NCI-H774 (cell line): ENCODE results near the gene USP34.
"Not testable (repeated sequence)": the region's sequence is repeated elsewhere in the genome, so short reads cannot be mapped to it uniquely, and the experiment has no call there.

Experiments used
- DNase-seq: peaks from one replicate; lab custom pipeline; 2025; lab: John Stamatoyannopoulos, UW

Gene USP34

GRCh38 chr2:61470965-61471904 lies at the start of gene USP34:
Gene USP34 (minus strand): TSS chr2:61471087. CDS start chr2:61470692, 395 bp downstream.
- peak; percentile 92 for DNase-seq

- DNase-seq, result no peak
These were observed 49.4 kb upstream of the USP34 start for GRCh38 chr2:61520261-61520660.

- no peak for DNase-seq
These were observed 42.0 kb upstream of the USP34 start for GRCh38 chr2:61512768-61513398.

GRCh38 chr2:61510674-61511671 lies 40.1 kb upstream of the USP34 start:
- no peak for DNase-seq

GRCh38 chr2:61504949-61505348 lies 34.1 kb upstream of the USP34 start:
- no peak for DNase-seq

GRCh38 chr2:61499060-61499459 lies 28.2 kb upstream of the USP34 start:
- no peak for DNase-seq

GRCh38 chr2:61493523-61493942 lies 22.6 kb upstream of the USP34 start:
- no peak for DNase-seq

- no peak for DNase-seq
These were observed 21.6 kb upstream of the USP34 start for GRCh38 chr2:61492476-61492875.

GRCh38 chr2:61485281-61485680 lies 14.4 kb upstream of the USP34 start:
- DNase-seq, result no peak

- DNase-seq, result no peak
These were observed 7.2 kb upstream of the USP34 start for GRCh38 chr2:61478086-61478485.

- not testable (repeated sequence) for DNase-seq
These were observed 6.2 kb upstream of the USP34 start for GRCh38 chr2:61476929-61477589.

GRCh38 chr2:61471905-61472805 lies 1.3 kb upstream of the USP34 start:
- no peak for DNase-seq

GRCh38 chr2:61470122-61470951 lies 550 bp downstream of the USP34 start:
- peak; percentile 84 for DNase-seq

- DNase-seq, result no peak
These were observed 1.3 kb downstream of the USP34 start for GRCh38 chr2:61469424-61470121.

GRCh38 chr2:61468231-61468630 lies 2.7 kb downstream of the USP34 start:
- not testable (repeated sequence) for DNase-seq

GRCh38 chr2:61465045-61465444 lies 5.8 kb downstream of the USP34 start:
- no peak for DNase-seq

GRCh38 chr2:61463769-61464475 lies 7.0 kb downstream of the USP34 start:
- DNase-seq, result no peak

GRCh38 chr2:61461404-61461803 lies 9.5 kb downstream of the USP34 start:
- no peak for DNase-seq
